ENCODE measurements around the gene ME1. TPM values are rescaled to one million over a fixed set of nuclear protein-coding genes. Genes with fewer than 3 reads are reported as not detected.
"Not testable (repeated sequence)": the region's sequence is repeated elsewhere in the genome, so short reads cannot be mapped to it uniquely, and the experiment has no call there.

ME1 gene
- total RNA-seq, 4 donors from 2014 or later, result 18.7 to 55.9 (median 30.8) TPM

GRCh38 chr6:83193747-83194566 is 236.9 kb downstream of the ME1 start:
- WGBS, 2 donors, result 5 to 10% methylated on average over 14 to 36 of the region's 44 CpGs
- no peak for TF ChIP-seq CTCF (IDR thresholded peaks at IDR 0.05)
- TF ChIP-seq POLR2A (IDR thresholded peaks at IDR 0.05), result peak in 1 of 2 donors; percentile 15
- intact Hi-C loops (cut with DNase I), result loop anchor here (10.0 kb wide), 1 partner anchor 129 kb away; the partner anchor contains the start of genes DOP1A and UBE3D
- Histone ChIP-seq H3K27me3 (no peaks in the 10 kb centered on the region), H3K9me3 (no peaks in the 10 kb centered on the region), H3K36me3 (no peaks in the 10 kb centered on the region), H3K4me3 (replicated peaks in 1 of 3) (peak overlapping the region; percentile 86 to 95 (median 93)), H3K4me1 (peaks cover 8 to 11% of the 10 kb centered on the region in 2 donors), H3K27ac (peak overlapping the region; percentile 46 to 83 (median 79))
- peak; percentile 57 to 62 for DNase-seq

DNA sequence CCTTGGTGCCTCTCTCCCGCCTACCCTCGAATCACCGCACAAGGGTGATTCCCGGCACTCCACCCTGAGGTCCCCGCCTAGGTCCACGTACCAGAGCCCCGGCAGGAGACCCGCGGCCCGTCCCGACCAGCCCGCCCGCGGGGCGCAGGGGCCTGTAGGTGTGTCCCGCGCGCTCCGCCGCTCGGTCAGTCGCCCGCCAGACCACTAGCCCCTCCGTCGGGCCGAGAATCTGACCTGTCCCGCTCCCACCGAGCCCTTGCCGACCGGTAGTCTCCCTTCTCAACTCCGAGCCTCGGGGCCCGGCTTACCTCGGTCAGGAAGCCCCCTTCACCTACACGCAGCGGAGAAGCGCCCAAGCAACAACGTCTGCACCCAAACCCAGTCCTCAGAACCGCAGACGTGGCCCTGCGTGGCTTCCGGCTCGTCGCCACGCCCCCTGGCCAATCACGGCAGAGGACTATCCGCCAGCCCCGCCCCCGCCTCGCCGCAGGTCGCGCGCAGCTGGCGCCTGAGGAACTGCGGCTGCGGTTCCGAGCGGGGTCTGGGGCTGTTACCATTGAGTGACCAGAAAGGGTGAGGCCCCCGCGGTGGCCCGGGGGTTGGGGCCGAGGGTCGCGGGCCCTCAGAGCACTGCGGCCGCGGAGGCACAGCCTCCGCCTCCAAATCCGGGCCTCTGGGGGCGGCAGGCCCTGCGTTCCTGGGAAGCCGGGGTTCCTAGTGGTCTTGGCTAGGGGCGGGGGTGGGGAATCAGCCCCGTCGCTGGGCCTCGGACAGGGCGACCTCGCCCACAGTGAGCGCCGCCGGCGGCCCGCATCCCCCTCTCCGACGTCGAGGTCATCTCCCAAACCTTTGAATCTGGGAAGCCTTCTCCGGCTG is 237.7 kb downstream of the ME1 start, which contains the start of the genes PGM3 and RWDD2A:
PGM3 (minus strand) TSS at position 395 of the 876 bp plus-strand sequence. CDS start 2,253 bp downstream, outside the sequence.
RWDD2A (plus strand) TSS at position 487 of the 876 bp plus-strand sequence. CDS start 1,095 bp downstream, outside the sequence.
- Histone ChIP-seq H3K4me3 (replicated peaks in 1 of 3) (peak within 1 kb of the TSS; percentile 86 to 95 (median 93)), H3K27me3 (no peaks in the 10 kb centered on the region), H3K4me1 (peaks cover 8 to 11% of the 10 kb centered on the region in 2 donors), H3K27ac (peak within 1 kb of the TSS; percentile 46 to 83 (median 79)), H3K36me3 (no peaks in the 10 kb centered on the region), H3K9me3 (no peaks in the 10 kb centered on the region)
- DNase-seq, result peak; percentile 92
- intact Hi-C loops (cut with DNase I), result loop anchor here (10.0 kb wide), 1 partner anchor 128 kb away; the partner anchor contains the start of genes DOP1A and UBE3D
- WGBS, 2 donors, result 0% methylated on average over 18 to 65 of the region's 88 CpGs
- no peak for TF ChIP-seq CTCF (IDR thresholded peaks at IDR 0.05)
- TF ChIP-seq POLR2A (IDR thresholded peaks at IDR 0.05), result peak; percentile 2 to 94

DNA sequence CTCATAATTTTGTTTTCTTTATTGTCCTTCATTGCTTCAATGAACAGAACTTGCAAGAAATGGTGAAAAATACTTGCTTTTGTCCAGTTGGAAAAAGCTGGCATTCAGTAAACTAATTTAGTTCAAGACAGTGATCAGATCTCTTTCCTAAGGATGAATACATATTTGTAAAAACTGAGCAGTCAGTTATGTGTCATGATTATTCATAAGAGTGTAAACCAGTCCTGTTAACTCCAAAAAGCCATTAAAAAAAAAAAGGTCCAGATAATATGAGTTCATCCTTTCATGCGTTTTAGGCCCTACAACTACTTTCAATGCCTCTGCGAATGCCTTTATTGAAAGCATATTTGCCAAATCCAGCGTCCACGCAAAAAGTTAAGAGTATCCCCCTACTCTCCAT is 238.4 kb downstream of the ME1 start:
- H3K4me1 ChIP-seq, result peaks cover 8 to 11% of the 10 kb centered on the region in 2 donors
- intact Hi-C loops (cut with DNase I), result loop anchor here (10.0 kb wide), 1 partner anchor 128 kb away; the partner anchor contains the start of genes DOP1A and UBE3D
- 0 to 2% methylated on average over 4 of the region's 4 CpGs for WGBS, 2 donors
- peak overlapping the region in 2 of 3 donors; percentile 79 to 83 for H3K27ac ChIP-seq
- no peaks in the 10 kb centered on the region for H3K36me3 ChIP-seq
- DNase-seq, result no peak
- no peak for TF ChIP-seq CTCF (IDR thresholded peaks at IDR 0.05)
- H3K9me3 ChIP-seq, result no peaks in the 10 kb centered on the region
- peak overlapping the region; percentile 86 to 95 (median 93) for H3K4me3 ChIP-seq (replicated peaks in 1 of 3)
- H3K27me3 ChIP-seq, result no peaks in the 10 kb centered on the region

DNA sequence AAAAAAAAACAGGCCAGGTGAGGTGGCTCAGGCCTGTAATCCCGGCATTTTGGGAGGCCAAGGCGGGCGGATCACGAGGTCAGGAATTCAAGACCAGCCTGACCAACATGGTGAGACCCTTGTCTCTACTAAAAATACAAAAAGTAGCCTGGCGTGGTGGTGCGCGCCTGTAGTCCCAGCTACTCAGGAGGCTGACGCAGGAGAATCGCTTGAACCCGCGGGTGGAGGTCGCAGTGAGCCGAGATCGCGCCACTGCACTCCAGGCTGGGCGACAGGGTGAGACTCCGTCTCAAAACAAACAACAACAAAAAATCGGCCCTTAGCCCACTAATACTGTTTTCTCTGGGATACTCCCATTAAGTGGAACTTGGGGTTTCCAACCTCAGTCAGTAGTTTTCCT is 238.9 kb downstream of the ME1 start:
- intact Hi-C loops (cut with DNase I), result loop anchor here (10.0 kb wide), 1 partner anchor 127 kb away; the partner anchor contains the start of genes DOP1A and UBE3D

GRCh38 chr6:83190626-83191025 is 240.2 kb downstream of the ME1 start:
- 92 to 98% methylated on average over 6 of the region's 6 CpGs for WGBS, 2 donors

More for the DNA sequence above, 238.9 kb downstream of the ME1 start:
- H3K27ac ChIP-seq, H3K9me3 ChIP-seq, H3K27me3 ChIP-seq, H3K36me3 ChIP-seq, DNase-seq: not testable (repeated sequence)
- Histone ChIP-seq H3K4me1 (peaks cover 8 to 11% of the 10 kb centered on the region in 2 donors), H3K4me3 (replicated peaks in 1 of 3) (peak overlapping the region in 1 of 3 donors; percentile 95)
- WGBS, 2 donors, result 88 to 92% methylated on average over 17 to 18 of the region's 18 CpGs

More at GRCh38 chr6:83190626-83191025, 240.2 kb downstream of the ME1 start:
- Histone ChIP-seq H3K36me3 (peaks cover 0 to 3% of the 10 kb centered on the region in 2 donors), H3K4me3 (replicated peaks in 1 of 3) (no peak overlapping the region), H3K27ac (no peak overlapping the region), H3K27me3 (no peaks in the 10 kb centered on the region), H3K9me3 (no peaks in the 10 kb centered on the region), H3K4me1 (peaks cover 8 to 11% of the 10 kb centered on the region in 2 donors)
- no peak for TF ChIP-seq POLR2A (IDR thresholded peaks at IDR 0.05)
- no peak for TF ChIP-seq CTCF (IDR thresholded peaks at IDR 0.05)
- no peak for DNase-seq
- intact Hi-C loops (cut with DNase I), result loop anchor here (10.0 kb wide), 1 partner anchor 126 kb away; the partner anchor contains the start of genes DOP1A and UBE3D
